ENCODE results near the gene PRDM8. TPM values are rescaled to one million over a fixed set of nuclear protein-coding genes. Genes with fewer than 3 reads are reported as not detected.

PRDM8 gene
- total and polyA plus RNA-seq, 2 donors (not counting 1 experiment from before 2014, with no cell fraction given) = 20.0 to 35.6 TPM

DNA sequence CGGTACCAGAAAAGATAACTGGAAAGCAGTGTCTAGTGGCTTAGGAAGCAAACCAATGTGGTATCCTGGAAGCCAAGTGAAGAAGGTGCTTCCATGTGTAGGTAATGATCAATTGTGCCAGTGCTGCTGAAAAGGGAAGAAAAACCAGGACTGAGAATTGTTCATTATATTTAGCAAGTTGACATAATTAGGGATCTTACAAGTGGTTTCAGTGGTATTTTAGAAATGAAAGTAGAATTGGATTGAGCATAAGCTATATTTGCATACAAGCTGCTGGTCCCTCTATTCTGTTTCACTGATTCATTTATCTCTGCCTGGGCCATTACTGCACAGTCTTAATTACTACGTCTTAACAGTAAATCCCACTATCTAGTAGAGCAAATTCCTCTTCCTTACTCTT, 32.3 kb downstream of the PRDM8 start:
- Histone ChIP-seq H3K4me1 (ENCODE audit: control insufficient read depth in 2 of 2, insufficient read depth in 2 of 2, low read length in 2 of 2) (no peaks in the 10 kb centered on the region), H2AFZ (ENCODE audit: insufficient read depth, low read depth, low read length, poor library complexity, severe bottlenecking) (no peak overlapping the region), H3K36me3 (replicated peaks in 1 of 2; ENCODE audit: control extremely low read depth in 1 of 2, control insufficient read depth in 1 of 2, extremely low read depth in 1 of 2, insufficient read depth in 2 of 2, low read length in 1 of 2) (no peaks in the 10 kb centered on the region), H3K27ac (ENCODE audit: low read length in 2 of 2) (no peak overlapping the region), H3K9ac (ENCODE audit: low read length) (no peak overlapping the region), H3K4me2 (replicated peaks; ENCODE audit: low read depth, low read length, poor library complexity, severe bottlenecking) (no peak overlapping the region), H3K27me3 (replicated peaks in 1 of 4; ENCODE audit: control extremely low read depth in 1 of 4, control insufficient read depth in 3 of 4, insufficient read depth in 4 of 4, low read length in 3 of 4) (peaks cover 0 to 9% (median 0%) of the 10 kb centered on the region in 4 experiments), H3K4me3 (ENCODE audit: control extremely low read depth in 1 of 5, extremely low read depth in 1 of 5, insufficient read depth in 1 of 5, low read depth in 2 of 5, low read length in 4 of 5) (no peak overlapping the region), H3K9me3 (ENCODE audit: control extremely low read depth in 1 of 3, control insufficient read depth in 2 of 3, insufficient read depth in 1 of 3, low read length in 2 of 3) (no peaks in the 10 kb centered on the region), H3K79me2 (ENCODE audit: control insufficient read depth, insufficient read depth, low read length) (no peaks in the 10 kb centered on the region), H4K20me1 (ENCODE audit: control insufficient read depth, insufficient read depth, low read length, poor library complexity, severe bottlenecking) (no peaks in the 10 kb centered on the region)
- ChIA-PET POLR2A (no interaction called here), CTCF (no interaction called here)
- intact Hi-C loops (cut with micrococcal nuclease) = no loop called here
- WGBS (ENCODE audit: insufficient coverage) = 67% methylated on average over 1 of the region's 2 CpGs
- ATAC-seq (ENCODE audit: low read depth) (no peak), DNase-seq (no peak)
- no peak for TF ChIP-seq EZH2 (IDR thresholded peaks at IDR 0.05; ENCODE audit: borderline replicate concordance, insufficient read depth, low read depth, low read length, poor library complexity, severe bottlenecking)
- TF ChIP-seq, protein P1, sequence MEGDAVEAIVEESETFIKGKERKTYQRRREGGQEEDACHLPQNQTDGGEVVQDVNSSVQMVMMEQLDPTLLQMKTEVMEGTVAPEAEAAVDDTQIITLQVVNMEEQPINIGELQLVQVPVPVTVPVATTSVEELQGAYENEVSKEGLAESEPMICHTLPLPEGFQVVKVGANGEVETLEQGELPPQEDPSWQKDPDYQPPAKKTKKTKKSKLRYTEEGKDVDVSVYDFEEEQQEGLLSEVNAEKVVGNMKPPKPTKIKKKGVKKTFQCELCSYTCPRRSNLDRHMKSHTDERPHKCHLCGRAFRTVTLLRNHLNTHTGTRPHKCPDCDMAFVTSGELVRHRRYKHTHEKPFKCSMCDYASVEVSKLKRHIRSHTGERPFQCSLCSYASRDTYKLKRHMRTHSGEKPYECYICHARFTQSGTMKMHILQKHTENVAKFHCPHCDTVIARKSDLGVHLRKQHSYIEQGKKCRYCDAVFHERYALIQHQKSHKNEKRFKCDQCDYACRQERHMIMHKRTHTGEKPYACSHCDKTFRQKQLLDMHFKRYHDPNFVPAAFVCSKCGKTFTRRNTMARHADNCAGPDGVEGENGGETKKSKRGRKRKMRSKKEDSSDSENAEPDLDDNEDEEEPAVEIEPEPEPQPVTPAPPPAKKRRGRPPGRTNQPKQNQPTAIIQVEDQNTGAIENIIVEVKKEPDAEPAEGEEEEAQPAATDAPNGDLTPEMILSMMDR (IDR thresholded peaks at IDR 0.05) = no peak
- H3K9me3 Mint-ChIP-seq (ENCODE audit: insufficient read depth) = no peaks in the 10 kb centered on the region
- H3K27ac Mint-ChIP-seq = no peak overlapping the region
- peaks cover 2% of the 10 kb centered on the region for H3K4me1 Mint-ChIP-seq
- H3K27me3 Mint-ChIP-seq = peaks cover 14% of the 10 kb centered on the region
- H3K4me3 Mint-ChIP-seq = no peak overlapping the region

DNA sequence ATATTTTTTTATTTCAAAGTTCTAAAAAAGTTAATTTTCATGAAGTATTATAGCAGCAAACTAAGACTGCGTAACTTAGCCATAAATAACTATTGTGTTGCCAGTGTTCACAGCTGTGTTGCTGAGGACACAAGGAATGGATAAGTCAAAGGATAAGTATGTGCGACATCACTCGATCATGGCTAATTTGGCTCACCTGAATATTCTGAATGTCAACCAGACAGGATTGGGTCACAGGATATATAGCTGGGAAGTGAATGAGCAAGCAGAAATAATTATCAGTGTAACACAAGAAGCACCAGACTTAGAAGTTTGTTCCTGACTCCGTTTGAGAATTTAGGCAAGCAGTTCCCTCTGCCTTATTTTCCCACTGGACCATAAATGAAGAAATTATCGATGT, 33.9 kb downstream of the PRDM8 start:
- Histone ChIP-seq H4K20me1 (ENCODE audit: control insufficient read depth, insufficient read depth, low read length, poor library complexity, severe bottlenecking) (no peaks in the 10 kb centered on the region), H2AFZ (ENCODE audit: insufficient read depth, low read depth, low read length, poor library complexity, severe bottlenecking) (no peak overlapping the region), H3K79me2 (ENCODE audit: control insufficient read depth, insufficient read depth, low read length) (no peaks in the 10 kb centered on the region), H3K27me3 (replicated peaks in 1 of 4; ENCODE audit: control extremely low read depth in 1 of 4, control insufficient read depth in 3 of 4, insufficient read depth in 4 of 4, low read length in 3 of 4) (peaks cover 0 to 11% (median 0%) of the 10 kb centered on the region in 4 experiments), H3K4me1 (ENCODE audit: control insufficient read depth in 2 of 2, insufficient read depth in 2 of 2, low read length in 2 of 2) (no peaks in the 10 kb centered on the region), H3K36me3 (replicated peaks in 1 of 2; ENCODE audit: control extremely low read depth in 1 of 2, control insufficient read depth in 1 of 2, extremely low read depth in 1 of 2, insufficient read depth in 2 of 2, low read length in 1 of 2) (no peaks in the 10 kb centered on the region), H3K27ac (ENCODE audit: low read length in 2 of 2) (no peak overlapping the region), H3K9me3 (ENCODE audit: control extremely low read depth in 1 of 3, control insufficient read depth in 2 of 3, insufficient read depth in 1 of 3, low read length in 2 of 3) (no peaks in the 10 kb centered on the region), H3K4me3 (ENCODE audit: control extremely low read depth in 1 of 5, extremely low read depth in 1 of 5, insufficient read depth in 1 of 5, low read depth in 2 of 5, low read length in 4 of 5) (no peak overlapping the region), H3K9ac (ENCODE audit: low read length) (no peak overlapping the region), H3K4me2 (replicated peaks; ENCODE audit: low read depth, low read length, poor library complexity, severe bottlenecking) (no peak overlapping the region)
- TF ChIP-seq EZH2 (IDR thresholded peaks at IDR 0.05; ENCODE audit: borderline replicate concordance, insufficient read depth, low read depth, low read length, poor library complexity, severe bottlenecking) = no peak
- TF ChIP-seq, protein P1 (IDR thresholded peaks at IDR 0.05) = no peak
- no peaks in the 10 kb centered on the region for H3K9me3 Mint-ChIP-seq (ENCODE audit: insufficient read depth)
- ChIA-PET POLR2A (no interaction called here), CTCF (interaction anchor here (0.7 kb wide), 1 partner anchor 11 kb away, joined by 3 read pairs; no protein-coding TSS in a partner anchor)
- no peak overlapping the region for H3K4me3 Mint-ChIP-seq
- H3K27ac Mint-ChIP-seq = no peak overlapping the region
- H3K27me3 Mint-ChIP-seq = peaks cover 19% of the 10 kb centered on the region
- WGBS (ENCODE audit: insufficient coverage) = 100% methylated on average over 1 of the region's 5 CpGs
- intact Hi-C loops (cut with micrococcal nuclease) = no loop called here
- peaks cover 2% of the 10 kb centered on the region for H3K4me1 Mint-ChIP-seq
- DNase-seq (no peak), ATAC-seq (ENCODE audit: low read depth) (no peak)
